Germinal center (tissue), 1 donor: ENCODE results near the gene EDRF1.

ENCODE experiments used
- DNase-seq: peaks from one replicate; pipeline ENCODE4 v3.0.0; 2012; ENCODE audit warnings: mixed read lengths, low spot score

Gene EDRF1

GRCh38 chr10:125766511-125766910 is 47.0 kb downstream of the EDRF1 start:
- DNase-seq, result no peak

DNA sequence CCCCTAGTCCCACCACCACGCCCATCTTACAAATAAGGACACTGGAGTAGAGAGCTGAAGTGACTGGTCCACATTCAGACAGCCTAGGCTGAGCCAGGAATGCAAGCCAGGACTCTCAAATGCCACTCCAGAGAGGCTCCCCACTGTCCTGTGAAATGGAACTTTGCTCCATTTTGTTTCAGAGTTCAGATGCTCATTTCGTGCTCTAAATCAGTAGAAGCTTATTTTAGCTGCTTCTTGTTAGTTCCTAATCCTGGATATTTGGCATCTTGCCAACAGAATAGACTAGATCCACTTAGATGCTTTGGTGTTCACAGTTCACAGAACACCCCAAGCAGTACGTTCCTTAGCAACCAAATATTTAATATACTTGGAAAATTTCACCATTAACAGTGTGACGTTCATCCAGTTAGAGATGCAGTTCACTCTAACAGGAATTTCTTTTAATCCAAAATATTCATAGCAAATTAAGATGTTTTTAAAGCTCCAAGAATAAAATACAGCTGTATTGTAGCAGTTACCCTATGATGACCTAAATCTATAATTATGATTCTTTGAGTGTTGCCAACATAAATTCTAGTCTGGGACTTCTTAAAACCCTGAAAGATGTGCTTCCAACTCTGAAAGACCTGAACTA is 48.8 kb downstream of the EDRF1 start:
- DNase-seq, result no peak

DNA sequence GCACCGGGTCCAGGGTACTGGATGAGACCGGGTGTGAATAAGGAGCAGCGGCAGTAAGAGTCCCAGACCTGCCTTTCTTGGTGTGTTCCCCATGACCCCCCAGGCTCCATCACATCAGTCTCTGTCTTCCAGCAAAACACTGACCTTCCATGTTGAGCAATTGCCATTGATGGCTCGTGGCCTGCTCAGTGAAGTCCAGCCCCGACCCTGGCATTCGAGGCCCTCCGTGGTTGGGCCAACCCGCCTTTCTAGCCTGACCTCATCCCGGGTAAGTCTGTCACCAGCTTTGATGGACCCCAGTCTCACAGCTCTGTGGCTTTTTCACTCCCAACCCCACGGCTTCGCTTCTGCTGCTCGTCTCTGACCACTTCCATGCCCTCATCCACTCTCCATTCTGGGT is 49.7 kb downstream of the EDRF1 start:
- no peak for DNase-seq

GRCh38 chr10:125770844-125771243 is 51.3 kb downstream of the EDRF1 start:
- DNase-seq, result no peak

- no peak for DNase-seq
These were observed 52.8 kb downstream of the EDRF1 start for GRCh38 chr10:125772112-125772863.

DNA sequence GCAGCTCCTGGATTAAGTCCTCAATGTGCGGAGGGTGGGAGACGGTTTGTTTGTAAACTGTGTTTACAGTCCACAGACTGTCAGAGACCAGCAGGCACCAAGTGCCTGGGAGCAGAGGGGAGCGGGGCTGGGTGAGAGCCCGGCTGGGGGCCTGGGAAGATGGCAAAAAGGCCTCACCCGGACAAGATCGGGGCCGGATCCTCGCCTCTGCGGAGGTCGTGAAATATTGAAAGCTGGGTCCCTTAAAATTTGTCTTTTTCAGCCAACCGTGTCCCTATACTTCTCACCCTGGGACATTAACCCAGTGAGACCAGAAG is 53.3 kb downstream of the EDRF1 start:
- no peak for DNase-seq

DNA sequence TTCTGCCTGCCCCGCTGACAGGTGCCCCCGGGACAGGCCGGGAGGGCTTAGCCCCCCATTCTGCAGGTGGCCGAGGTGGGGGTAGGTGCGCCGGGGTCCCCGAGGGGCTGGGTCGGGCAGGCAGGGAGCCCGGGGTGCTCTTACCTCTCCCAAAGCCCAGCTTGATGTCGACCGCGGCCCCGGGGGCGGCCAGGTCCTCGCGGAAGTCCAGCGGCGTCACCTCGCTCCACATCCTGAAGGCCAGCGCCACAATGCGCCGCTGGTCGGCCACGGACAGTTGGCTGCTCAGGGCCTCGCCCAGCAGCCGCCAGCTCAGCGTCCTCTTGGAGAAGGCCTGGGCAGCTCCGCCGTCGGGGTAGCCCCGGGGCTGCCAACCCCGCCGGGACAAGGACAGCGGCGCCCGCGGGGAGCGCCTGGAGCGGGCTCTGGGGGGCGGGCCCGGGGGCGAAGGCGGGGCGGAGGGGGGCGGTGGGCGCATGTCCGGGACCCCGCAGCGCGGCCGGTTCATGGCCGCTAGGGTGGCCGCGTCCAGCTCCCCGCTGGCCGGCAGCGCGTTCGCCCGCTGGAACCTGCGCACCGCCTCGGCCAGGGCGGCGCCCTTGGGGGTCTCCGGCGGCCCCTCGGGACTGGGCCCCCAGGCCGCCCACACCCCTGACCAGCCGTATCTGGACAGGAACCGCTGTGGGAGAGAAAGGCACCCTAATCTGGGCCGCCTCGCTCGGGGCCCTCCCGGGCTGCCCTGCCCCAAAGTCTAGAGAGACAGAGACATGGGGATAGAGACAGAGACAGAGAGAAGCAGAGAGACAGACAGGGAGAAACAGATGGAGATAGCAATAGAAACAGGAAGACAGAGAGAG is 54.4 kb downstream of the EDRF1 start:
- DNase-seq, result no peak

DNA sequence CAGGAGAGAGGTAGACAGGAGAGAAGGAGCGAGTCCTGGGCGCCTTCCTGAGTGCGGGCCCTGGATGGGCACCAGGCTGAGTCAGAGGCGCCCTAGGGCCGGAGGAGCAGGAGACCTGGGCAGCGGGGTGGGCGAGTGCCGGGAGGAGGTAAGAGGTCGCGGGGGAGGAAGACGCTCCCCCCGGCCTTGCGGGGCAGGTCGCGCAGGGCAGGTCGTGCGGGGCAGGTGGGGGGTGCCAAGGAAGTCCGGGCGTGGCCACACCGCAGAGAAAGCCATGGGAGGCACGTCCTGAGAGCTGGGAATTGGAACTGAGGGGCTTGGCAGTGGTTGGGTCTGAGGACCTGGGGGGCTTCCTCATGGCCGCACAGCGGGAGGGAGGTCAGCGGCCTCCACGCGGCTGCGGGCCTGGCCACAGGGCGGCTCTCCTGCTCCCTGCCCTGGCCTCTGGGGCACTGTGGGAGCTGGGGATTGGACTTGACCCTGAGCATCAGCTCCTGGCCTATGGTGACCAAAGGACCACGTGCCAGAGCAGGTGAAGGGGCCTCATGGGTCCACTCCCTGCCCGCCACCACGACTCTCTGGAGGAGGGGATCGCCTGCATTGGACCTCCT is 55.2 kb downstream of the EDRF1 start:
- no peak for DNase-seq

GRCh38 chr10:125775491-125776106 is 56.1 kb downstream of the EDRF1 start, which contains the start of gene MMP21:
Gene MMP21, minus strand, starts transcription at chr10:125775821. Its CDS starts 0 bp downstream, at chr10:125775821.
- DNase-seq, result no peak

DNA sequence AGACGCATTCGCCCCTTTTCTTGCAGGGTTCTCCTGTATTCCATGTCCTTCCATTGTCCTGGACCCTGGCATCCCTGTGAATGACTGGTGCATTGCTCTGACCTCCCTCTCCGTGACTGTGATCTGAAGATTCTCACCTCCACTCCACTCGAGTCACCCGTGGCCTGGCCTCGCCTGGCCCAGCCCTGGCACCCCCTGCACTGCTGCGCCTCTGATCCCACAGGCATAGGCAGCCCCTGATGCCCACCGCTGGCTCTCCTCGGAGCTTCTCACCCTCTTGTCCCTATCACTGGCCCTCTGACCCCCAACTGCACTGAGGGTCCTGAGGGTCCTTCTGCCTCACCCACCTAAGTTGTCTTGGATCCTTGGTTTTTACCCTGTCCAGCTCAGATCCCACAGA is 58.3 kb downstream of the EDRF1 start:
- no peak for DNase-seq

- DNase-seq, result no peak
These were observed 59.0 kb downstream of the EDRF1 start for GRCh38 chr10:125778556-125778955.

DNA sequence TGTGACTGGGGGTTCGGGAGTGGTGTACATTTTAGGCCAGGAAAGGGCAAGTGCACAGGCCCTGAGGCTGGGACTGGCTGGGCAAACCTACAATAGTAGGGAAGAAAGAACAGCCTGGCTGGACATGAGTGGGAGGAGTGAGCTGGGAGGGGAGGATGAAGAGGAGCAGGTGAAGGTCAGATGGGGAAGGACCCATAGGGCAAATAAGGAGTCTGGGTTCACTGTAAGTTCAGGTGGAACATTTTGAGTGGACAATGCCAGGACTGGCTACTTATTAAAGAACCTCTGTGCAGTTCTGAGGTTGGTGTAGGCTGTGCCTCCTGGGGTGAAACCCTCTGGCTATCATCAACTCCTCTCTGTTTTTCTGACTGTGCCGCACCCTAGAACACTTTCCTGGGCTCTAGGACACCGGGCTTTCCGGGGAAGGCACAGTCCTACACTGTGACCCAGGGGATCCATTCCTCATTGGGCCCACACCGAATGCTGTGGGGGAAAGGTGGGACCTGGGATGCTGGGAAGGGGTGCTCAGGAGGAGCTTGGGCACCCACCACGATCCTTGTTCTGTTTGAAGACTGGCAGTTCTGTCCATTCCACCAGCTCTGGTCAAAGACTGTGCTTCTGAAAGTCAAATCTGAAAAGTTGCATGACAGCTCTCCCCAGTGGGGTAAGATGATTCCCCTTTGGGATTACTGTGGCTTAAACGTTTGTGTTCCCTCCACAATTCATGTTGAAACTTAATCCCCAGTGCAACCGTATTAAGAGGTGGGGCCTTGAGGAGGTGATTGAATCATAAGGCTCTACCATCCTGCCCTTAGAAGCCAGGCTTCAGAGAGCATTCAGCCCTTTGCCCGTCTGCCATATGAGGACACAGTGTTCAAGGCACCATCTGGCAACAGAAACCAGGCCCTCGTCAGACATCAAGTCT is 60.2 kb downstream of the EDRF1 start:
- no peak for DNase-seq

DNA sequence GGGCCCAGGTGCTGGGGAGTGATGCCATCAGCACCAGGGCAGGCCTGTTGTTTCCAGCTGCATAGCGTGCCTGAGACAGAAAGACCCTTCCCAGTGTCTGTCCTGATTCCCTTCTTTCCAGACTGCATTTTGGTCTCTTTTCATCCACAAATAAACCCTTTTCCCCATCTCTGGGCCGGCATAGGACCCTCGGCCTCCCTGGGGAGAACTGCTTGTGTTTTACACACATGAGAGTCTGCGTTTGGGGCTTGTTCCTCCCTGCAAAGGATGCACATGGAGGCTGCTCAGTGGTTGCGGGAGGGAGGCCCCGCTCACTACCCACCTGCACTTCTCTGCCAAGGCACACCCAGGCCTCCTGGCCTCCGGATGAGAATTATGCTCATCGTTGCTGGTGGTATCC is 61.9 kb downstream of the EDRF1 start:
- no peak for DNase-seq

- DNase-seq, result no peak
These were observed 62.5 kb downstream of the EDRF1 start for GRCh38 chr10:125782054-125782453.

GRCh38 chr10:125782616-125783015 is 63.1 kb downstream of the EDRF1 start:
- no peak for DNase-seq

- DNase-seq, result no peak
These were observed 63.9 kb downstream of the EDRF1 start for GRCh38 chr10:125783408-125783807.

GRCh38 chr10:125783957-125784356 is 64.4 kb downstream of the EDRF1 start:
- no peak for DNase-seq

- DNase-seq, result no peak
These were observed 66.3 kb downstream of the EDRF1 start for GRCh38 chr10:125785791-125786190.

DNA sequence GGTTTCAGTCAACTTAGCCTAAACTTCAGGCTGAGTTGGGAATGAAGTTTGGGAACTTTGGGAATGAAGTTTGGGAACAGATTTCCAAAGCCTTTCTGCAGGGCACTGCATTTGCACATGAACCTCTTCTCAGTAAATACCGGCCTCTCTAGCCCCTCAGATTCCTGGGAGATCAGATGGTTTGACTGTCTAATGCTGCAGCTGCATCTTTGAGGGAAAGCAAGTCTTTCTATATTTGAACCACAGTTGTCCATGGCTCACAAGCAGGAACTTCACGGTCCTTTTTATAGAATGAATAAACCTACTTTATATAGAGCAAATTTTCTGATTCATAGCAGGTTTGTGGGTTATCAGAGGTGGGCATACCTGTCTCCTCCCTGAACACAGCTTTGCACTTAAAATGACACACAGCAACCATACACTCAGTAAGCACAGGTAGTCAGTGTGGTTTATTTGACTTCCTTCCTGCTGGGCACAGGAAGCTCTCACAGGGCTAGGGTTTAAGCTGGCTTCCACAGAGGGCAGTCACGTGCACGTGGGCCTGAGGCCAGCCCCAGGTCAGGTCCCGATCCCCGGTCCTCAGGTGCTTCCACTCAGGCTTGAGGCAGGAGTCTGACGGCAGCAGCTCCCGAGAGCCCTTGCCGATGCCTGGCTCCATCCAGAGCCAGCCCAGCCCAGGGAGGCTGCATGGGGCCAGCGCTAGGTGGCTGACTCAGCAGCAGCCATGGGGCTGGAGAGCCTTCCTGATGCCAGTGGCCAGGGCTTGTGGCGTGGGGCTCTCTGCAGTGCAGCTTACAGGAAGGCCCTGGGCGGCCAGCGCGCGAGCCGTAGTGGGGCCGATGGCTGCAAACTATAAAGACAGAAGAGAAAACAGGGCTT is 68.9 kb downstream of the EDRF1 start:
- DNase-seq, result no peak
